T follicular helper cell (primary cell): ENCODE data around the gene PLXND1.

Experiments used
- DNase-seq: peaks from one replicate; pipeline ENCODE4 v3.0.0-alpha.2; 2020; ENCODE audit warnings: low read depth

The PLXND1 gene

DNA sequence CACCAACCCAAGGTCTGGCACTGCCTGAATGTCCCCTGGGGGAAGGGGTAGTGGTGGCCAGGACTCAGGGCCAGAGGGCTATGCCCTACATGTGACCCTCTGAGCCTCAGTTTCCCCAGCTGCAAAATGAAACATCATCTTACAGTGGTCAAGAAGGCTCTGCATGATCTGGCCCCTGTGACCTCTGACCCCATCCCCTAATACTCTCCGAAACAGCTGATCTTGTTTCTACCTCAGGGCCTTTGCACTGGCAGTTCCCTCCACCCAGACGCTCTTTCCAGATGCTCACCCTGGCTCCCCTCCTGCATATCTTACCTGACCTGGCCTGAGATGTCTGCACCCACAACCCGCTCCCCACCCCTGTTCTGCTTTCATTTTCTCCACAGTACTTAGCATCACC is 21.8 kb downstream of the PLXND1 start:
- DNase-seq = no peak

DNA sequence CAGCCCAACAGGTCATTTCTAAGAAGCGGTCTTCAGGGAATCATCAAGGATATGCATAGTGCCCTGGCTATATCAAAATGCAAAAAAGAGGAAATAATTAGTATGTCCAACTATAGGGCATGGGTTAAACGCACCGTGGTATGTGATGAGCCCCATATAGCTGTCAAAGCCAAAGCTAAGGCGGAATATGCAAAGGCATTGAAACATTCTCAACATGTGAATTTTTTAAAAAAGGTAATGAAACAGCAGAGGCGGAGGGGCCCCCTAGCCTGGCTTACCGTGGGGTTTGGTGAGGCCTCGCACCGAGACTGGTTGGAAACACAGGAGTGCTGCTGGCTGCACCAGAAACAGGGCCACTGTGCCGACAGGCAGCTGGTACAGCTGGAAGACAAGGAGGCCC is 23.2 kb downstream of the PLXND1 start:
- no peak for DNase-seq

DNA sequence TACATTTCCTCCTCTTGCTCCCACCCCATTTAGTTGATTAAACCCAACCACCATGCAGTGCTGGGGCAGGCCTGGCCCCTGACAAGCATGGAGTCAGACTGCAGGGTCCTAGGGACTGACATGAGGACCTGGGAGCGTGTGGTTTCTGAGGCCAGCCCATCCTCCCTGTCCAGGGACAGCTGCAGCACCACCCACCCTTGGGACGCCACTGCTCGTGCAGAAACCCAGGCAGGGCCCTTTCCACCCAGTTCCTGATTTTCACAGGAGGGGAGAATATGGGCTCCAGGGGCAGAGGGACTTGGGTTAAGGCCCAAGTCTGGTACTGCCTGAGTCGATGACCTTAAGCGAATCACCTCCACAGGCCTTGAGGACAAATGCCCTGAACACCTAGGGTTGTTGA is 23.7 kb downstream of the PLXND1 start:
- DNase-seq = no peak

DNA sequence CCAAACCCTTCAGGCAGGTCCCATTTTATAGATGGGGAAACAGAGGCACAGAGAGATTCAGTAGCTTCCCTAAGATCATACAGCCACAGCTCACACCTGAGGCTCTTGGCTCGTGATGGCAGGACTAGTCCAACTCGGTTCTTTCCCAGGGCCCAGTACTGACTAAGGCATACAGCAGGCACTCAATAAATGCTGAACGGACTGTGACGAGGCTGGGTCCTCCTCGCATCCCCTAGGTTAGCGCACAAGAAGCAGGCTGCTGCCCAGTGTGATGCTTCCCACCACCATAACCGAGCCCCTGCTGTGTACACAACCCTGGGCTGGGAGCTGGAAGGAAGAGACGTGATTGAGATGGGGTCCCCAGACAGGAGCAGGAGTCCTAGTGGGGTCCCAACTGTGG is 24.9 kb downstream of the PLXND1 start:
- DNase-seq = no peak

DNA sequence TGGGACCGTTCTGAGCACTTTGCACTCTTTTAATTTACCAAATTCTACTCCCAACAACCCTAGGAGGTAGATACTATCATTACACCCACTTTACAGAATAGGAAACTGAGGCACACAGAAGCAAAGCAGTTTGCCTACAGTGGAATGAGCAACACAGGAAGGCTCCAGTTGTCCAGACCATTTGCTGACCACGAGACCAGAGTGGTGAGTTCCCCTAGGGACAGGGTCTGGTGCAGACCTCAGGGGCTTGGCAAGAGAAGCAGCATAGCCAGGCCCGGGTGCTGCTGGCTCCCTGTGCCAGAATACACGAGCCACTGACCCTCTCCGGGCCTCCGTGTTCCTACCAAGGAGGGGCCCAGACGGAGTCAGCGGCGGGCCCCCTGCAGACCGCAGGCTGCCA is 26.5 kb downstream of the PLXND1 start:
- no peak for DNase-seq

DNA sequence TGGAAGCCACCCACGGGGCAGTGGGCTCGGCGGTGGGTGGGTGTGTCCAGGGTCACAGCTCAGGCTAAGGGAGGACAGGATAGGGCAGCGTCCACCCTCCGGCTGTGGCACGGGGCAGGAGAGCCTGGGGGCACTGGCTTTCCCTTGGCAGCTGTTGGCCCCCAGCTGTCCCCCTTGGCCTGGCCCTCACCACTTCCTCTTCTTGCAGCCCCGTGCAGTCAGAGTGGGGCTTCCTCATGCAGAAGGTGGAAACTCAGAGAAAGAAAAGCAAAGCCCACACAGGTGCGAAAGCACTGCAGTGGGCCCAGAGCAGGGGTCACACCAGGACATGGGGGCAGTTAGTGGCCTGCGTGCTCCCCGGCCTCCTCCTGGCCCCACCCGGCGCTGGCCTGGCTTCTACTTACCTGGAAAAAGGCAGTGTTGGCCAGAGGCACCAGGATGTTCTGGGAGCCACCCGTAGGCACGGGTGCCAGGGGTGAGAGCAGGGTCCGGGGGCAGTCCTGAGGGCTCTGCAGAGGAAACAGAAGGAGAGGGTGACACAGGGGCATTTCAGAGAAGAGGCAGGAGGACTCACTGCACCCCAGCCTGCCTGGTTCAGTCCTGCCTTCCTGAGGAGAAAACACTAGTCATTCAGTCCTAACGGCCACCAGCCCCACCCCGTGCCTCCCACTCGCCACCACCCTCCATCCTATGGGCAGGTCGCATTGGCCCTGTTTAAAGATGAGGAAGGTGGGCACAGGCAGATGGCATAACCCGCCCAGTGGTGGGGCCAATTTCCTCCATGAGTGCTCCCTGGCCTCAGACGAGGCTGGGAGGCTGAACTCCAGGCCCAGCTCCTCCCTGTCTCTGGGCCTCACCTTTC is 28.3 kb downstream of the PLXND1 start:
- no peak for DNase-seq

DNA sequence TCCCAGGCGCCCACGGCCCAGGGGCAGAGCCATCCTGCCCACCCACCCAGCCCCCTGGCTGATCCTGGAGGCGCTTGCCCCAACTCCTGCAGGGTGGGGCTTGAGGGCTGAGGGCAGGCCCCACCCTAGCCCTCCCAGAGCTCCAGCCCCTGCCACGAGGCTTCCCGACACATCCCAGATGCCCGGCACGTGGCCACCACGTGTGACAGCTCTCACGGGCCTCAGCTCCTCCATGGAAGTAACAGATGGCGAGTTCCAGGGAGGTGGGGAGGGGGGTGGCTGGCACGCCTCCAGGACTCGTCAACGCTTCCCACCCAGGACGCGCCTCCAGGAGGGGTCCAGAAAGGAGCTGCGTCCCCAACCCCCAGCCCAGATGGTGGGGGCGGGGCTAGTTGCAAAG is 29.1 kb downstream of the PLXND1 start:
- no peak for DNase-seq

DNA sequence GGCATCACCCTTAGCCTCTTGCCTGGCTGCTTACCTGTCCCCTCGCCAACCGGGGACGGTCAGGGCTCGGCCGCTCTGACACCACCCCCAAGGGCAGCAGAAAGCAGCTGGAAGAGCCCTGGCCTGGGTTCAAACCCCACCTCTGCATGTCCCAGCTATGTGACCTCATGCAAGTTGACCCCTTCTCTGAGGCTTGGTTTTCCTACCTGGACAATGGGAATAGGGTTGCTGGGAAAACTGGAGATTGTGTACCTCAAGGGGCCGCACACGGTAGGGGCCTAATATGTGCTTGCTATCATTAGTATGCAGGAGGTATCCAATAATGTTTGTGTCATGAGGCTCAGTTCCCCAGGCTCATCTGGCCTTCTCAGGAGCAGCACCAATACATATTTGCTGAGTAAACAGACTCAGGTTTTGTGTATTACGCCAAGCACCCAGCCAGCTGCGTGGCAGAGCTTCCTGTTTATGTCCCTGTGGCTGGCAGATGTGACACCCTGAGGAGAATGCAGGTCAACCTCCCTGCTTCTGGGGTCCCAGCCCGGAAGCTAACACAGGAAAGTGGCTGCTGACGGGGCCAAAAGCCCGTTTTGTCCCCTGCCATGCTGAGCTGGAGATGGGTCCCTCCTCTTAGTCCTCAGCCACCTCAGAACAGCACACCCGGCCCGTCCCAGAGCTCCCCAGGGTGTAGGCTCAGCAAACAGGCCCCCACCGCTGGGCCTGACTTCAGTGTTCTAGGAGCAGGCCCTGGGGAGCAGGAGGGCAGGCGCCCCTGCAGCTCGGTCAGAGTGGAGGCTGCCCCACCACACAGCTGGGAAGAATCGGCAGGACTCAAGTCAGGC is 29.7 kb downstream of the PLXND1 start:
- peak; percentile 64 for DNase-seq

DNA sequence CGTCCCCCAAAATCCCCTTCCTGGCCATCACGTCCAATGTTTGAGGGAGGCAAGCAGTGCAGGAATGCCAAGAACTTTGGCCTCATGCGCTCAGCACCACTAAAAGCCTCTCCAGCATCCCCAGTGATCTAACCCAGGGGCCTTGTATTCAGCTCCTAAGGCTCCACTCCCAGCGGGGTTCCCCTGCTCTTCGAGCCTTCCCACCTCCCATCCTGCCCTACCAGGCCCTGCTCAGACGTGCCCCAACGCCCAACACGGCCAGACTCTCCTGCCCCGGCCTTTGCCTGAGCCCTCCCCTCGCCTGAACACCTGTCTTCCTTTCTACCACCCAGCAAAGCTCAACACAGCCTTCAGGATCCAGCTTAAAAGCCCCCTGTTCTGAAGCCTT is 30.5 kb downstream of the PLXND1 start:
- no peak for DNase-seq

DNA sequence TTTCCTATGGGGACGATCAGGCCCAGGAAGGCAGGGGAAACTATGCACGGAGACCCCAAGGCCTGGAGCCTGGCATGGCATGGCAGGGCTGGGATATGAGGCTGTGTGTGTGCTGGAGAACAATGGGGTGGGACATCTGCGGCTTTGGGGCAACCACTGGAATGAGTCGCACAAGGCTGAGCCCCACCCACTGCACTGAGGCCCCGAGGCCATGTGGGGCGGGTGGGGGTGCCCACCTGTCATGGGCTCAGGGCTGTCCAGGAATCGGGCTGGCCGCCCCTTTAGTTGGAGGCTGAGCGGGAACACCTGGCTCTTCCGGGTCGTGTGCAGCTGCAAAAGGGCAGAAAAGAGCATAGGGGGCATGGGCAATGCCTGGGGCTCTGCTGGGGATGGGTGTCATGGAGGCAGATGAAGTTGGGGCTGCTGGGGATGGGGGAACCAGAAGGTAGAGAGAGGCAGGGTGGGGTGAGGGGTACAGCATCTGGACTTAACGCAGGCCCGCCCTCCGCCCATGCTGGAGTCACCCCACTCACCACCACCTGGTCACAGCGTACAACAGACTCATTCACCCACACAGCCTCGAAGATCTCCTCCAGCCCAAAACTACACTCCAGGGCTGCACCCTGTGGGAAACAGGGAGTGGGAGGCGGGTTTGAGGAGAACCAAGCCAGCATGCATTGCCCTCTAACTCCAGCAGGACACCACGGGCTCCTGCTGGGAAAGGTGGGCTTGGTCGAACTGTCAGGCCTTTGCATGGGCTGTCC is 31.1 kb downstream of the PLXND1 start:
- DNase-seq = no peak

DNA sequence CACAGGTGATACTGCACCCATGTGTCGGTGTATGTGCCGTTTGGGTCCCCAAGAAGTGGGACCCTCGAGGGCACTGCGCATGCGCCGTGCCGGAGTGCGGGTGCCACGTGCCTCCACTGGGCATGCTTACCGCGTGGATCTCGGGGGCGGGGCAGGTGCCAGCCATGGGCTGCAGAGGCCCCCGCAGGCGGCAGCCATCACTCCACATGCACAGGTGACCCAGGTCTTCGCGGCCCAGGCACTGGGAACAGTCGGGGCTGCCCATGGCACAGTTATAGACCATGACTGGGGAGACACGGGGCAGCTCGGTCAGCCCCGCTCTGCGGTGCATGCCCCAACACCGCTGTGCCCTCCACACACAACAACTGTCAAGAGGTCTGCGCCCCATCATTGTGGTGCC is 32.3 kb downstream of the PLXND1 start:
- DNase-seq = no peak

DNA sequence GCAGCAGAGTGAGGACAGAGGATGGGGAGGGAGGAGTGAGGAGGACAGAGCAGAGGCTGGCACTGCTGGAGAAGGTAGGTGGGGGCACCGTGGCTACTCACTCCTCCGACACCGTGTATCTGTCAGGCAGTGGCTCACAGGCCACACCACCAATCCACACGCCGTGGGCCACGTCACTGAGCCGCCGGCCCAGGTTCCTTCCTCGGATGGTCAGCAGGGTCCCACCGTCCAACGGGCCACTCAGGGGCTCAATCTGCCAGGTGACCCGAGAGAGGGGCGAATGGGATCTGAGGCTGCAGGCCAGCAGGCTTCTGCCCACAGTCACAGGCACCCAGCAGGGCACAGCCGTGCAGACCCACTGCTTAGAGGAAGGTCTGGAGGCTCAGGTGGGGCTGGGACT is 33.0 kb downstream of the PLXND1 start:
- no peak for DNase-seq

DNA sequence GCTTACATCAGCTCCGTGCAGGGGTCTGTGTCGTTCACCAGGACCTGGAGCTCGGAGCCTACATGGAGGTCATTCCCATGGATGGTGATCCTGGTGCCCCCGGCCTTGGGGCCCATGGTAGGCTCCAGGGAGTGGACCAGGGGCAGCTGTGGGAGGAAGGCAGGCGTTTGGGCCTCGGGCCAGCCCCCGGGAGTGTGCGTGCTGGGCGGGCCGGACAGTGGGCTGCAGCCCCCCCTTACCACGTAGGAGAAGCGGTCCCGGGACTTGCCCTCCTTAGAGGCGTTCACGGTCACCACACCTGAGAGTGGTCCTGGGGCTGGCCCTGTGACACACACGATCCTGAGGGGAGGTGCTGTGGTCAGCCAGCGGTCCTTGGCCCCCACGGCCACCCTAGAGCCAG is 33.9 kb downstream of the PLXND1 start:
- no peak for DNase-seq

DNA sequence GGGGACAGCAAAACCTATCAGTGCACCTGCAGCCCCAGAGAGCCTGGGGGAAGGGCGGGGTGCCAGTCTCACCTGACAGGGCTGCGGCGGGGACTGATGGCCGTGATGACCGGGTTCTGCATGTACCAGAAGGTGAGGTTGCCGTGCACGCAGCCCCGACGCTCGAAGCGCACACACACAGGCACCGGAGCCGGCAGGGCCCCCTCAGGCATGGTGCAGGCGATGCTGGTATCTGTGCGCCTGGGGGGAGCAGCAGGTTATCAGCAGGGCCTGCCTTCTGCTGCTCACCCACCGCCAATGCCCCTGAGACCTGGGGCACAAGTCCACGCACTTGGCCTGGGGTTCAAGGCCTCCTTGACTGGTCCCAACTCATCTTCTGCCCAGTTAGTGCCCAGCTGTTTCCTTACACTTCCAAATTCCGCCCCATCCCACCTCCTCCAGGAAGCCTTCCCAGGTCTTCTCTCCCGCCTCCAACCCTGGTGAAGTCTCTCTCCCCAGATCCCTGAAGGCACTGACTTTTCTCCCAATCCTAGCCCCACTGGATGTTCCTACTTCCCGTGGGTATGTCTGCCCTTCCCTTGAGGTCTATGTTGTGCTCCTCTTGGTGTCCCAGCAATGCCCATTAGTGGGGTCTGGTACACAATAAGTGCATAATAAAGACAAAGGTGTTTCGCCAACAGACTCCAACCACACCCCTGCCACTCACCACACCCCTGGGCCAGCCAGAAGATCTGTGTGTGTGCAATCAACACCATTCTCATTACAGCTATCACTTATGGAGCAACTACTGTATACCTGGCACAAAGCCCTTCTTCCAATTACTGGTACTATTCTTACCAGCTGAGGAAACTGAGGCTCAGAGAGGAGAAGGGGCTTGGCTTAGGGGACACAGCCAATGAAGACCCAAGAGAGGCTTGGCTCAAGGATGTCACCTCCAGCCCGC is 34.6 kb downstream of the PLXND1 start:
- DNase-seq = no peak

DNA sequence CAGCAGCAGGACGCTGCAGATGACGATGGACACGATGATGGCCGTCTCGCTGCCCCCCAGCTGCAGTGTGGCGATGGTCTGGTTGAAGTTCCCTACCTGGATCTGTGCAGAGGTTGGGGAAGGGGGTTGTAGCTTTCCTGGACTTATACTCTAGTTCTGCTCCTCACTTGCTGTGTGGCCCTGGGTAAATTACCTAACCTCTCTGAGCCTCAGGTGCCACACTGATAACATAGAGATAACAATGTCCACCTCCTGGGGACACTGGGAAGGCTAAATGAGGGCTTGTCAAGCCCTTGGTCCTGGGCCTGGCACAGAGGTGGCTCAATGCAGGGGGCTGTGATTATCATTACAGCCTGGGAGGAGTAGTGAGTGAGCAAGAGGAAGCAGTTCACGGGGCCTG is 36.6 kb downstream of the PLXND1 start:
- no peak for DNase-seq

DNA sequence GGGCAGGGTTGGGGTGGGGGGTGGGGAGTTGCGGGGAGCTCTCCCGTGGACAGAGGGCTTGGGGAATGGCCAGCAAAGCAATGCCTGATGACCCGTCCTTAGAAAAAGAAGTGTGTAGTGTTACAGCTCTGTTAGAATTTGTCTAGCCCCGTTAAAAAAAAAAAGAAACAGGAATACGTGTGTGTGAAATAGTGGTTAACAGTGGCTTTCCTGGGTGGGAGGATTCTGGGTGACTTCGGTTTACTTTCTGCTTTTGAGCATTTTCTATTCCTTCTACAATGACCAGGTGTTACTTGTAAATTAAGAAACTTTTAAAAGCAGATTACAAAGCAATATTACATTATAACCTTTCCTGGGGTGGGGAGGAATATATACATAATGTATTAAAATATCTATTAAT is 38.5 kb downstream of the PLXND1 start:
- no peak for DNase-seq

DNA sequence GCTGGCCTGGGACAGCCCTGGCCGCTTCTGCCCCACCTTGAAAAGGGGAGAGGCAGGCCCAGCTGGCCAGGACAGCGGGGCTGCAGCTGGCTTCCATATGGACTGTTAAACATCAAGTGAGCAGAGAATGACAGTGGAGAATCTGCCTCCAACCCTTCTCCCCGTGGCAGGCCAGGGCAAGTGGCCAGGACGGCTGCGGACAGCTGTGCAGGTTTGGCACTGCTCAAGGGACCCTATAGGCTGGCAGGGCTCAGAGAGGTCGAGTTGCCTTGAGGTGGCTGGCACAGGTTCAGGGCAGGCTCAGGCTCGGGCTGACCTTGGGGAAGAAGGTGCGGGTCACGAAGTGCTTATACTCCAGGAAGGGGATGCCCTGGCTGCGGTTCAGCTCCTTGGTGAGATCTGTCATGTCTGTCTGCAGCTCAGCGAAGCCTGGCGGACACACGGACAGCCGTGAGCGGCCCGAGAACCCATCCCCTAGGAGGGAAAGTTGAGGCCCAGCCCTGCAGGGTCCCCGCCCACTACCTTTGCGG is 39.2 kb downstream of the PLXND1 start:
- DNase-seq = no peak

DNA sequence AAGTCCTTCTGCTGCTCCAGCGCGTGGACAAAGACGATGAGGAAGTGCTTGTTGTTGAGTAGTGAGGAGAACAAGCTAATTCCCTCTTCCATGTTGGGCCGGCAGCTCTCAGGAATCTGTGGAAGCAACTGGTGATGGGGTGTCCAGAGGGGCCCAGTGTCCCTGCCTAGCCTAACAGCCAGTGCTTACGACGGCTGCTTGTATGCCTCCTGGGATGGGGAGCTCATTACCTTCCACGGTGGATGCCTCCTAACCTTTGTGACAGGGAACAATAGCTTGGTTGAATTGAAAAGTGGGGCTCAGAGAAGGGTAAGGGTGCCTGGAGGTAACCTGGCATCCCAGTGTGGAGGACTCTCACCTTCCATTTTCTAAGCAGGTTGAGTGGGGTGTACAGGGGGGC is 40.6 kb downstream of the PLXND1 start:
- no peak for DNase-seq

DNA sequence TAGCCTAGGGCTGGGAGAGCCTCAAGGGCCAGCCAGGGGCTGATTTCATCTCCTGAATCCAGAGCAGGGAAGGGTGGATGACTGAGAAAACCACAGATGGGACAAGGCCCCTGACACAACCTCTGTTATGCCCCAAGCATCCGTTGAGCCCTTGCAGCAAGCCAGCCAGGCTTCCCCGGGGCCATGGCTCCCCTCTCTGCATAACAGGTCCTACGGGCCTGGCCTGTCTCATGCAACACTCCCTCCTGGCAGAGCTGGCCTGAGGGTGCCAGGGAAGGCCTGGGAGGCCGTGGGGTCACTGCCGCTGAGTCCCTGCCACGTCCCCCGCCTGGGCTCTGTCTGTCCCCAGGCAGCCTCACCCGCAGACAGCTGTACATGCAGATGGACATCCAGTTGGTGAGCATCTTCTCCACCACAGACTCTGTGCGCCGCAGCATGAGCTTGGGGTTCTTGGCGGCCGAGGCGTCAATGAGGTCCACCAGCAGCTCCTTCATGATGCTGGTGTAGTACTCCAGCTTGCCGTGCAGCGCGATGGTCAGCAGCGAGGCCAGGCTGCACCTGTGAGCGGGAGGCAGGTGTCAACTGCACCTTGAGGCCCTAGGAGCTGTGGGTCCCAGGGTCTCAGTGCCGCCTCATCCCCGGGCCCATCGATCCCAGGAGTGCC is 41.4 kb downstream of the PLXND1 start:
- no peak for DNase-seq

DNA sequence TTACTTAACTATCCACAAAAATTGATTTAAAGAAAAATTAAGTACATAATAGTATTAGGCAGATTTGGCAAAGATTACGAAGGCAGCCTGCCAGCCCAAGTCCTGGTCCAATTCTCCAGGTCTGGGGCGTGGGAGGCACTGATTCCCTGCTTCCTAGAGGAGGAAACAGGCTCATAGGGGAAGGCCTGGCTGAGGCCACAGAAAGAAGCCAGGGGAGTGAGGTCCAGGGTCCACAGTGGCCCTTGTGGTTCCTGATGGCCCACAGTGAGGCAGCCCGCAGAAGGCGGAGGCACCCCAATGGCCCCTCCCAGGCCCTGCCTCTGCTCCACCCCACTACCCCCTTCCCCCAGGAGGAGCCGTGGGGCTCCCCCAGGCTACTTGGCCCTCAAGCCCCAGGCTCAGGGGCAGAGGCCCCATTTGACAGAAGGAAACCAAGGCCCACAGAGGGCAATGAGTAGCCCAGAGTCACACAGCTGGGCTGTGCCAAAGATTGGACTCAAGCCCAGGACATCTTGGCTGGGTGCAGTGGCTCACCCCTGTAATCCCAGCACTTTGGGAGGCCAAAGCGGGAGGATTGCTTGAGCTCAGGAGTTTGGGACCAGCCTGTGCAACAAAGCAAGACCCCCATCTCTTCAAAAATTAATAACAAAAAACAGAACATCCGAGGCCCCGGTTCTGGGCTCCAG is 42.5 kb downstream of the PLXND1 start:
- DNase-seq = no peak
